Activated naive CD4-positive, alpha-beta T cell treated with anti-CD3 and anti-CD28 coated beads, Interleukin-2, amount 50 U/mL, for 72 hours (primary cell): Measurements from ENCODE around the gene STXBP5. TPM values are rescaled to one million over a fixed set of nuclear protein-coding genes. Genes with fewer than 3 reads are reported as not detected.
A peak's percentile ranks its signal among the peaks of the same experiment; 100 is the strongest.

Source experiments
- ATAC-seq, 2 donors: fragments of 150-1000 bp; cut with Tn5 transposase; 2 replicates each; pipeline ENCODE4 v1.10.0; 2021; ENCODE audit warnings: mild to moderate bottlenecking in 2 of 2, moderate library complexity in 2 of 2
- DNase-seq, 2 donors: peaks; one replicate each; pipeline ENCODE4 v3.0.0; 2021 to 2022; ENCODE audit warnings: low spot score in 2 of 2
- H3K27ac Mint-ChIP-seq, 2 donors: one replicate each; pipeline ENCODE4 v1.8.0; 2022; ENCODE audit warnings: mild to moderate bottlenecking in 2 of 2, mixed read lengths in 2 of 2
- H3K36me3 Mint-ChIP-seq, 2 donors: one replicate each; pipeline ENCODE4 v1.8.0; 2022; ENCODE audit warnings: mixed read lengths in 2 of 2
- H3K9me3 Mint-ChIP-seq, 2 donors: one replicate each; pipeline ENCODE4 v1.8.0; 2022; ENCODE audit warnings: mixed read lengths in 2 of 2
- total RNA-seq, 2 donors: library from RNA; stranded (reverse); gene quantifications; one replicate each; pipeline ENCODE4 v1.2.3, GENCODE V29; 2022

STXBP5 gene
- total RNA-seq, 2 donors from 2014 or later, result 5.7 to 17.7 TPM

- H3K9me3 Mint-ChIP-seq, result no peaks in the 10 kb centered on the region
- H3K36me3 Mint-ChIP-seq, result peaks cover 12 to 20% of the 10 kb centered on the region in 2 donors
- H3K27ac Mint-ChIP-seq, result peak overlapping the region; percentile 94 to 99
- peak; percentile 87 to 89 for ATAC-seq
- DNase-seq, result peak; percentile 67 to 83
Measured at GRCh38 chr6:147202516-147203310, 1.5 kb upstream of the STXBP5 start.

- DNase-seq (peak; percentile 65 to 78), ATAC-seq (peak; percentile 54 to 70)
- no peaks in the 10 kb centered on the region for H3K9me3 Mint-ChIP-seq
- H3K36me3 Mint-ChIP-seq, result peaks cover 12 to 20% of the 10 kb centered on the region in 2 donors
- peak overlapping the region; percentile 94 to 99 for H3K27ac Mint-ChIP-seq
Measured at GRCh38 chr6:147203311-147204059, 732 bp upstream of the STXBP5 start.

- Mint-ChIP-seq H3K27ac (peak overlapping the region; percentile 94 to 99), H3K9me3 (no peaks in the 10 kb centered on the region), H3K36me3 (peaks cover 7 to 20% of the 10 kb centered on the region in 2 donors)
- no peak for DNase-seq
- ATAC-seq, result no peak
Measured at GRCh38 chr6:147204843-147205311, 660 bp downstream of the STXBP5 start.

GRCh38 chr6:147205690-147206600 lies 1.7 kb downstream of the STXBP5 start:
- H3K9me3 Mint-ChIP-seq, result no peaks in the 10 kb centered on the region
- no peak for DNase-seq
- H3K36me3 Mint-ChIP-seq, result peaks cover 7 to 20% of the 10 kb centered on the region in 2 donors
- H3K27ac Mint-ChIP-seq, result peak overlapping the region in 1 of 2 donors; percentile 45
- ATAC-seq, result no peak

GRCh38 chr6:147207351-147207750 lies 3.1 kb downstream of the STXBP5 start:
- no peak for ATAC-seq
- Mint-ChIP-seq H3K36me3 (peaks cover 15% of the 10 kb centered on the region in 2 donors), H3K27ac (no peak overlapping the region)

GRCh38 chr6:147207837-147208754 lies 3.9 kb downstream of the STXBP5 start:
- DNase-seq (no peak), ATAC-seq (no peak)
- Mint-ChIP-seq H3K9me3 (no peaks in the 10 kb centered on the region), H3K36me3 (peaks cover 10 to 16% of the 10 kb centered on the region in 2 donors), H3K27ac (no peak overlapping the region)

More at GRCh38 chr6:147207351-147207750, 3.1 kb downstream of the STXBP5 start:
- H3K9me3 Mint-ChIP-seq, result no peaks in the 10 kb centered on the region
- no peak for DNase-seq

- H3K36me3 Mint-ChIP-seq, result peaks cover 2 to 11% of the 10 kb centered on the region in 2 donors
- H3K27ac Mint-ChIP-seq, result no peak overlapping the region
- H3K9me3 Mint-ChIP-seq, result no peaks in the 10 kb centered on the region
- no peak for DNase-seq
- no peak for ATAC-seq
Measured at GRCh38 chr6:147209762-147210449, 5.7 kb downstream of the STXBP5 start.

- ATAC-seq (no peak), DNase-seq (no peak)
- no peak overlapping the region for H3K27ac Mint-ChIP-seq
- peaks cover 0 to 9% of the 10 kb centered on the region in 2 donors for H3K36me3 Mint-ChIP-seq
- no peaks in the 10 kb centered on the region for H3K9me3 Mint-ChIP-seq
Measured at GRCh38 chr6:147211349-147211748, 7.1 kb downstream of the STXBP5 start.

GRCh38 chr6:147211831-147212230 lies 7.6 kb downstream of the STXBP5 start:
- Mint-ChIP-seq H3K36me3 (peaks cover 0 to 9% of the 10 kb centered on the region in 2 donors), H3K27ac (no peak overlapping the region), H3K9me3 (no peaks in the 10 kb centered on the region)
- DNase-seq (no peak), ATAC-seq (no peak)

- DNase-seq (no peak), ATAC-seq (no peak)
- Mint-ChIP-seq H3K9me3 (no peaks in the 10 kb centered on the region), H3K36me3 (peaks cover 0 to 9% of the 10 kb centered on the region in 2 donors), H3K27ac (no peak overlapping the region)
Measured at GRCh38 chr6:147212622-147213021, 8.4 kb downstream of the STXBP5 start.

- H3K36me3 Mint-ChIP-seq, result peaks cover 0 to 13% of the 10 kb centered on the region in 2 donors
- ATAC-seq, result no peak
- H3K9me3 Mint-ChIP-seq, result no peaks in the 10 kb centered on the region
- no peak for DNase-seq
- no peak overlapping the region for H3K27ac Mint-ChIP-seq
Measured at GRCh38 chr6:147213772-147214171, 9.6 kb downstream of the STXBP5 start.

GRCh38 chr6:147214248-147215227 lies 10.3 kb downstream of the STXBP5 start:
- Mint-ChIP-seq H3K9me3 (no peaks in the 10 kb centered on the region), H3K27ac (no peak overlapping the region), H3K36me3 (peaks cover 0 to 21% of the 10 kb centered on the region in 2 donors)
- ATAC-seq, result no peak
- DNase-seq, result no peak

GRCh38 chr6:147216915-147217314 lies 12.7 kb downstream of the STXBP5 start:
- ATAC-seq (no peak), DNase-seq (no peak)
- H3K36me3 Mint-ChIP-seq, result peaks cover 6 to 36% of the 10 kb centered on the region in 2 donors
- no peak overlapping the region for H3K27ac Mint-ChIP-seq
- no peaks in the 10 kb centered on the region for H3K9me3 Mint-ChIP-seq

GRCh38 chr6:147217840-147218404 lies 13.7 kb downstream of the STXBP5 start:
- Mint-ChIP-seq H3K9me3 (no peaks in the 10 kb centered on the region), H3K36me3 (peaks cover 11 to 38% of the 10 kb centered on the region in 2 donors), H3K27ac (no peak overlapping the region)
- no peak for DNase-seq
- no peak for ATAC-seq
